Fibroblast of lung (primary cell): ENCODE results near the gene TBC1D22A.

Source experiments
- EZH2 ChIP-seq: IDR thresholded peaks from 2 replicates; pipeline ENCODE4 v1.5.1; 2012; ENCODE audit warnings: low read length, control low read depth, mild to moderate bottlenecking; ENCODE audit errors: missing control alignments
- TF ChIP-seq, protein P1 (sequence below), 2 donors: IDR thresholded peaks in 1 of 2; conservative IDR thresholded peaks in 1 of 2; 1 replicate in 1 of 2; 2 replicates in 1 of 2; pipeline ENCODE4 v1.5.1; 2011 to 2012; ENCODE audit warnings: low read length in 2 of 2, control low read depth in 1 of 2, inconsistent platforms in 1 of 2, low read depth in 1 of 2, mild to moderate bottlenecking in 1 of 2

DNA sequence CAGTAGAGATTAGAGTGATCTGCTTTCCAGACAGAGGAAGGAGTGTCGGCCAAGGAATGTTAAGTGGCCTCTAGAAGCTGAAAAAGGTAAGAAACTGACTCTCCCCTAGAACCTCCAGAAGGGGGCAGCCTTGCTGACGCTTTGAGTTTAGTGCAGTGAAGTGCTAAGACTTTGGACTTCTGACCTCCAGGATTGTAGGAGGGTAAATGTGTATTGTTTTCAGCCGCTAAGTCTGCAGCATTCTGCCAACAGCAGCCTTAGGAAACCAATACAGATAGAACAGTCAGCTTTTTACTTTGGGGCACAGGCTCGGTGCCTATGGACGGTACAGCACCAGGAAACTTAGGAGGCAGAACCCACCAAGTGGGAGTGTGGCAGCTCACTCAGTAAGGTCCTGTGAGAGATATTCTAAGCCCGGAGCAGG, 3.6 kb upstream of the TBC1D22A start:
- TF ChIP-seq, protein P1, sequence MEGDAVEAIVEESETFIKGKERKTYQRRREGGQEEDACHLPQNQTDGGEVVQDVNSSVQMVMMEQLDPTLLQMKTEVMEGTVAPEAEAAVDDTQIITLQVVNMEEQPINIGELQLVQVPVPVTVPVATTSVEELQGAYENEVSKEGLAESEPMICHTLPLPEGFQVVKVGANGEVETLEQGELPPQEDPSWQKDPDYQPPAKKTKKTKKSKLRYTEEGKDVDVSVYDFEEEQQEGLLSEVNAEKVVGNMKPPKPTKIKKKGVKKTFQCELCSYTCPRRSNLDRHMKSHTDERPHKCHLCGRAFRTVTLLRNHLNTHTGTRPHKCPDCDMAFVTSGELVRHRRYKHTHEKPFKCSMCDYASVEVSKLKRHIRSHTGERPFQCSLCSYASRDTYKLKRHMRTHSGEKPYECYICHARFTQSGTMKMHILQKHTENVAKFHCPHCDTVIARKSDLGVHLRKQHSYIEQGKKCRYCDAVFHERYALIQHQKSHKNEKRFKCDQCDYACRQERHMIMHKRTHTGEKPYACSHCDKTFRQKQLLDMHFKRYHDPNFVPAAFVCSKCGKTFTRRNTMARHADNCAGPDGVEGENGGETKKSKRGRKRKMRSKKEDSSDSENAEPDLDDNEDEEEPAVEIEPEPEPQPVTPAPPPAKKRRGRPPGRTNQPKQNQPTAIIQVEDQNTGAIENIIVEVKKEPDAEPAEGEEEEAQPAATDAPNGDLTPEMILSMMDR (conservative IDR thresholded peaks at IDR 0.05 in 1 of 2, IDR thresholded peaks at IDR 0.05 in 1 of 2; ENCODE audit: low read depth in 1 of 2, low read length in 2 of 2): peak; percentile 74 to 80
- no peak for TF ChIP-seq EZH2
